Spleen (tissue), 11 donors: ENCODE measurements around the gene CSNK2A2. TPM values are rescaled to one million over a fixed set of nuclear protein-coding genes. Genes with fewer than 3 reads are reported as not detected.

ENCODE experiments used
- DNase-seq: peaks from one replicate; pipeline ENCODE4 v3.0.0-alpha.2; 2020
- H3K27ac ChIP-seq, 8 donors: fragments of 200-600 bp; sonication (generic) in 7 of 8; 1 replicate in 4 of 8; 2 replicates in 4 of 8; pipeline versions ENCODE4 v1.5.0 to v1.8.0; 2016 to 2021; ENCODE audit warnings: inconsistent platforms in 4 of 8, mild to moderate bottlenecking in 4 of 8, moderate library complexity in 1 of 8
- H3K27me3 ChIP-seq, 7 donors: fragments of 200-600 bp; sonication (generic) in 6 of 7; replicated peaks in 1 of 7; 1 replicate in 4 of 7; 2 replicates in 3 of 7; pipeline versions ENCODE4 v1.5.0 to v1.8.0; 2016 to 2021; ENCODE audit warnings: inconsistent platforms in 3 of 7, mild to moderate bottlenecking in 1 of 7
- H3K36me3 ChIP-seq, 6 donors: fragments of 200-600 bp; sonication (generic) in 5 of 6; 1 replicate in 4 of 6; 2 replicates in 2 of 6; pipeline versions ENCODE4 v1.5.0 to v1.8.0; 2016 to 2021; ENCODE audit warnings: inconsistent platforms in 2 of 6
- H3K4me1 ChIP-seq, 6 donors: fragments of 200-600 bp; sonication (generic) in 5 of 6; 1 replicate in 3 of 6; 2 replicates in 3 of 6; pipeline versions ENCODE4 v1.5.0 to v1.8.0; 2016 to 2021; ENCODE audit warnings: inconsistent platforms in 3 of 6
- H3K4me3 ChIP-seq, 8 donors: fragments of 200-600 bp; sonication (generic) in 7 of 8; 1 replicate in 4 of 8; 2 replicates in 4 of 8; pipeline versions ENCODE4 v1.5.0 to v1.8.0; 2016 to 2021; ENCODE audit warnings: inconsistent platforms in 4 of 8, mild to moderate bottlenecking in 4 of 8, moderate library complexity in 2 of 8
- H3K9me3 ChIP-seq, 8 donors: fragments of 200-600 bp; sonication (generic) in 7 of 8; 1 replicate in 4 of 8; 2 replicates in 4 of 8; pipeline versions ENCODE4 v1.5.0 to v1.8.0; 2016 to 2021; ENCODE audit warnings: inconsistent platforms in 4 of 8
- CTCF ChIP-seq, 11 experiments: fragments of 200-600 bp in 7 of 11; fragments of 450-650 bp in 4 of 11; sonication (generic) in 4 of 11; IDR thresholded peaks in 8 of 11; conservative IDR thresholded peaks in 3 of 11; 1 replicate in 7 of 11; 2 replicates in 4 of 11; pipeline versions ENCODE4 v1.4.0 to v1.8.0; 2016 to 2021; ENCODE audit warnings: antibody characterized with exemption in 11 of 11, inconsistent platforms in 4 of 11, mild to moderate bottlenecking in 1 of 11
- POLR2A ChIP-seq, 3 donors: fragments of 450-650 bp; IDR thresholded peaks; one replicate each; pipeline ENCODE4 v1.5.1; 2017; ENCODE audit warnings: antibody characterized with exemption in 3 of 3, mild to moderate bottlenecking in 1 of 3
- POLR2AphosphoS5 ChIP-seq, 3 donors: sonication (generic); formaldehyde crosslinking; IDR thresholded peaks; one replicate each; pipeline ENCODE4 v1.5.1; 2017; ENCODE audit warnings: antibody characterized with exemption in 3 of 3
- WGBS, 5 donors: extraction: QIAGEN DNeasy Blood & Tissue Kit in 3 of 5; methylation state at CpG; one replicate each; pipeline versions ENCODE4 v1.1.5 to v1.1.7; 2013 to 2018; 5-methylcytosine and 5-hydroxymethylcytosine counted together
- intact Hi-C: fragments of 100-400 bp; cut with DNase I; formaldehyde crosslinking; loops from one replicate; pipeline ENCODE4 v1.15.0; 2023; ENCODE audit warnings: low total_unique reads
- polyA plus RNA-seq, 3 donors: library from polyadenylated mRNA; stranded (reverse); fragments of 200-250 nt; gene quantifications; one replicate each; pipeline ENCODE4 v1.2.1, GENCODE V29; 2013
- total RNA-seq, 7 donors: library from RNA; depleted of rRNA in 3 of 7; stranded (reverse); fragments of >200 nt in 3 of 7; fragmentation: NEBNext Ultra II Directional in 4 of 7; extraction: Animal tissue kit (Norgen Biotek cat#: 25700) in 4 of 7; gene quantifications; one replicate each; pipeline versions ENCODE4 v1.1.0 to v1.2.1, GENCODE V29; 2016 to 2021
- donor health status: healthy with polysubstance abuse.
- donor health status: DM: no; HTN: no; CAD: no; lungs with moderate emphysema.
- donor health status: DM: no; HTN: no; CAD: no.
- donor health status: Bipolar disorder and iron deficiency.
- donor health status: healthy.
- donor health status: DM: no; HTN: no; CAD: no.
- donor health status: DM: yes; HTN: yes; CAD: no.

Gene CSNK2A2
- total and polyA plus RNA-seq, 10 donors, result 17.7 to 62.2 (median 41.9) TPM

- H3K27me3 ChIP-seq, result no peaks in the 10 kb centered on the region
- TF ChIP-seq POLR2AphosphoS5 (IDR thresholded peaks at IDR 0.05), result no peak
- no peak for TF ChIP-seq POLR2A (IDR thresholded peaks at IDR 0.05)
- 85 to 98% (median 92%) methylated on average over 2 of the region's 2 CpGs for WGBS, 5 donors
These were observed 49.8 kb downstream of the CSNK2A2 start for GRCh38 chr16:58148099-58148498.

GRCh38 chr16:58138852-58139251 lies 59.1 kb downstream of the CSNK2A2 start:
- H3K9me3 ChIP-seq, result peaks cover 0 to 38% (median 29%) of the 10 kb centered on the region in 8 donors
- no peak overlapping the region for H3K27ac ChIP-seq
- peaks cover 0 to 33% (median 5%) of the 10 kb centered on the region in 6 donors for H3K36me3 ChIP-seq
- intact Hi-C loops, result no loop called here
- H3K4me1 ChIP-seq, result no peaks in the 10 kb centered on the region
- TF ChIP-seq CTCF (IDR thresholded peaks at IDR 0.05 in 8 of 11, conservative IDR thresholded peaks at IDR 0.05 in 3 of 11) (no peak), POLR2AphosphoS5 (IDR thresholded peaks at IDR 0.05) (no peak), POLR2A (IDR thresholded peaks at IDR 0.05) (no peak)
- no peak for DNase-seq
- no peak overlapping the region for H3K4me3 ChIP-seq
- no peaks in the 10 kb centered on the region for H3K27me3 ChIP-seq

More at GRCh38 chr16:58148099-58148498, 49.8 kb downstream of the CSNK2A2 start:
- no peak for DNase-seq
- H3K4me1 ChIP-seq, result no peaks in the 10 kb centered on the region
- H3K4me3 ChIP-seq, result no peak overlapping the region
- intact Hi-C loops, result no loop called here
- H3K9me3 ChIP-seq, result no peaks in the 10 kb centered on the region
- no peak overlapping the region for H3K27ac ChIP-seq
- H3K36me3 ChIP-seq, result no peaks in the 10 kb centered on the region

DNA sequence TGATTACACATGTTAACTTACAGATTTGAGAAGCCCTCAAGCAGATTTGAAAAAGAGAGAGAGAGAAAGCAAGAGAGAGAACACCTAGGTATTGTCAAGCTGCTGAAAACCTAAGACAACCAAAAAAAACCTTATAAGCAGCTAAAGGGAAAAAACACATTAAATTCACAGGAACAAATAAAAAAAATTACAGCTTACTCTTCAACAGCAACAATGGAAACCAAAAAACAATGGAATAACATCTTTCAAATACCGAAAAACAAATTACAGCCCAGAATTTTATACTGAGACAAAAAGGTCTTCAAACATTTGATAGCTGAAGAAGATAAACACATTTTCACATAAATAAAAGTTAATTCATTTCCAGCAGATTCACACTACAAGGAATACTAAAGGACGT lies 60.3 kb downstream of the CSNK2A2 start:
- H3K27ac ChIP-seq, result no peak overlapping the region
- no peaks in the 10 kb centered on the region for H3K4me1 ChIP-seq
- WGBS, 5 donors, result 90 to 95% (median 91%) methylated on average over 2 of the region's 2 CpGs
- TF ChIP-seq CTCF (IDR thresholded peaks at IDR 0.05 in 8 of 11, conservative IDR thresholded peaks at IDR 0.05 in 3 of 11) (no peak), POLR2AphosphoS5 (IDR thresholded peaks at IDR 0.05) (no peak), POLR2A (IDR thresholded peaks at IDR 0.05) (no peak)
- intact Hi-C loops, result no loop called here
- no peak for DNase-seq
- no peaks in the 10 kb centered on the region for H3K27me3 ChIP-seq
- peaks cover 0 to 33% (median 5%) of the 10 kb centered on the region in 6 donors for H3K36me3 ChIP-seq
- H3K9me3 ChIP-seq, result peaks cover 0 to 38% (median 29%) of the 10 kb centered on the region in 8 donors
- H3K4me3 ChIP-seq, result no peak overlapping the region

- Histone ChIP-seq H3K27ac (peak within 1 kb of the TSS; percentile 62 to 92 (median 90)), H3K4me1 (peaks cover 30 to 54% (median 48%) of the 10 kb centered on the region in 6 donors), H3K27me3 (no peaks in the 10 kb centered on the region), H3K9me3 (no peaks in the 10 kb centered on the region), H3K36me3 (no peaks in the 10 kb centered on the region), H3K4me3 (peak within 1 kb of the TSS; percentile 65 to 94 (median 90))
- TF ChIP-seq POLR2A (IDR thresholded peaks at IDR 0.05), result peak in 2 of 3 donors; percentile 48 to 92
- TF ChIP-seq CTCF (IDR thresholded peaks at IDR 0.05 in 8 of 11, conservative IDR thresholded peaks at IDR 0.05 in 3 of 11), result peak in 2 of 11 experiments; percentile 30 to 42
- TF ChIP-seq POLR2AphosphoS5 (IDR thresholded peaks at IDR 0.05), result peak; percentile 94 to 98 (median 95)
- intact Hi-C loops, result loop anchor here (10.0 kb wide), 1 partner anchor 65 kb away; the partner anchor contains the start of gene CSNK2A2
- DNase-seq, result peak; percentile 99
- WGBS, 5 donors, result 2% methylated on average over 53 to 70 of the region's 70 CpGs
These were observed 68.6 kb downstream of the CSNK2A2 start, which contains the start of gene CFAP20 for GRCh38 chr16:58129097-58129936. Gene CFAP20, minus strand, starts transcription at chr16:58129381. Its CDS starts 266 bp downstream, at chr16:58129115.
